Measurements from ENCODE around the gene NUDT21. TPM values are rescaled to one million over a fixed set of nuclear protein-coding genes. Genes with fewer than 3 reads are reported as not detected.

Gene NUDT21
- total RNA-seq, 1 experiment from 2014 or later: 109 TPM

DNA sequence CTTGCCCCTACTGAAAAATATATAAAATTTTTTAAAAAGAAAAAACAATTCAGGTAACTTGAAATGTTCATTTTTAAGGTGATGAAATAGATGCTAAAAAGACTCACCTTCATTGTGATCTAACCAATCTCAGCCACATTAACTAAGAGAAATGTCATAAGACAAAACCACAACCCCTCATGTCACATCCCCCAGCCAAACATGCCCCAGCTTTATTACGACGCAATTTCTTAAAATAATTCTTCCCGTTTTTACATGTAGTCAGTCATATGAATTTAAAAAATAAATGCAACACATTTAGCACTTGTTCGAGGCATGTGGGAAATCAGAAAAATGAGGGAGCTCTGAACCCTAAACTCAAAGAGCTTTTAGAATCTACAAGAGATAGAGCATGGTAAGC is 35.3 kb downstream of the NUDT21 start:
- DNase-seq (no peak), ATAC-seq (no peak)
- Histone ChIP-seq H3K4me2 (ENCODE audit: low read length) (no peak overlapping the region), H4K20me1 (ENCODE audit: low read length) (peaks cover 11% of the 10 kb centered on the region; the same call in 1 of the 2 replicates), H3K36me3 (ENCODE audit: low read depth, low read length) (peaks cover 8% of the 10 kb centered on the region), H3F3A (ENCODE audit: low read length, unreplicated experiment) (no peaks in the 10 kb centered on the region), H3K27ac (ENCODE audit: low read length) (no peak overlapping the region), H3K4me1 (ENCODE audit: insufficient read depth, low read length) (peaks cover 30% of the 10 kb centered on the region), H3K9me3 (ENCODE audit: low read length) (no peaks in the 10 kb centered on the region), H3K79me2 (ENCODE audit: low read length) (peaks cover 71% of the 10 kb centered on the region), H2AFZ (ENCODE audit: low read length) (no peak overlapping the region), H3K9me2 (replicated peaks; ENCODE audit: low read length) (no peaks in the 10 kb centered on the region), H3K27me3 (ENCODE audit: low read length) (no peaks in the 10 kb centered on the region), H3K9ac (ENCODE audit: low read length) (no peak overlapping the region), H3K4me3 (ENCODE audit: low read length) (no peak overlapping the region)
- TF ChIP-seq EZH2phosphoT487 (IDR thresholded peaks at IDR 0.05; ENCODE audit: borderline replicate concordance, low read length): no peak
- no peak for TF ChIP-seq EZH2 (IDR thresholded peaks at IDR 0.05; ENCODE audit: low read length, unreplicated experiment)
- TF ChIP-seq, protein P1, sequence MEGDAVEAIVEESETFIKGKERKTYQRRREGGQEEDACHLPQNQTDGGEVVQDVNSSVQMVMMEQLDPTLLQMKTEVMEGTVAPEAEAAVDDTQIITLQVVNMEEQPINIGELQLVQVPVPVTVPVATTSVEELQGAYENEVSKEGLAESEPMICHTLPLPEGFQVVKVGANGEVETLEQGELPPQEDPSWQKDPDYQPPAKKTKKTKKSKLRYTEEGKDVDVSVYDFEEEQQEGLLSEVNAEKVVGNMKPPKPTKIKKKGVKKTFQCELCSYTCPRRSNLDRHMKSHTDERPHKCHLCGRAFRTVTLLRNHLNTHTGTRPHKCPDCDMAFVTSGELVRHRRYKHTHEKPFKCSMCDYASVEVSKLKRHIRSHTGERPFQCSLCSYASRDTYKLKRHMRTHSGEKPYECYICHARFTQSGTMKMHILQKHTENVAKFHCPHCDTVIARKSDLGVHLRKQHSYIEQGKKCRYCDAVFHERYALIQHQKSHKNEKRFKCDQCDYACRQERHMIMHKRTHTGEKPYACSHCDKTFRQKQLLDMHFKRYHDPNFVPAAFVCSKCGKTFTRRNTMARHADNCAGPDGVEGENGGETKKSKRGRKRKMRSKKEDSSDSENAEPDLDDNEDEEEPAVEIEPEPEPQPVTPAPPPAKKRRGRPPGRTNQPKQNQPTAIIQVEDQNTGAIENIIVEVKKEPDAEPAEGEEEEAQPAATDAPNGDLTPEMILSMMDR (conservative IDR thresholded peaks at IDR 0.05; ENCODE audit: low read depth, low read length): no peak
- CTCF ChIA-PET: no interaction called here
- POLR2A ChIA-PET (ENCODE audit: unreplicated experiment): no interaction called here
- intact Hi-C loops (cut with micrococcal nuclease): no loop called here
- BruUV-seq (replicated peaks): no TSS peak

GRCh38 chr16:56414366-56414765 is 36.8 kb downstream of the NUDT21 start:
- Histone ChIP-seq H3K27me3 (ENCODE audit: low read length) (no peaks in the 10 kb centered on the region), H3F3A (ENCODE audit: low read length, unreplicated experiment) (no peaks in the 10 kb centered on the region), H3K27ac (ENCODE audit: low read length) (no peak overlapping the region), H3K79me2 (ENCODE audit: low read length) (peaks cover 57% of the 10 kb centered on the region), H3K9ac (ENCODE audit: low read length) (no peak overlapping the region), H3K4me1 (ENCODE audit: insufficient read depth, low read length) (peaks cover 19% of the 10 kb centered on the region), H2AFZ (ENCODE audit: low read length) (no peak overlapping the region), H3K9me3 (ENCODE audit: low read length) (no peaks in the 10 kb centered on the region), H3K9me2 (replicated peaks; ENCODE audit: low read length) (no peaks in the 10 kb centered on the region), H3K36me3 (ENCODE audit: low read depth, low read length) (peaks cover 8% of the 10 kb centered on the region), H4K20me1 (ENCODE audit: low read length) (no peaks in the 10 kb centered on the region), H3K4me2 (ENCODE audit: low read length) (no peak overlapping the region), H3K4me3 (ENCODE audit: low read length) (no peak overlapping the region)
- BruUV-seq (replicated peaks): no TSS peak
- DNase-seq (no peak), ATAC-seq (no peak)
- no peak for TF ChIP-seq EZH2 (IDR thresholded peaks at IDR 0.05; ENCODE audit: low read length, unreplicated experiment)
- TF ChIP-seq EZH2phosphoT487 (IDR thresholded peaks at IDR 0.05; ENCODE audit: borderline replicate concordance, low read length): no peak
- TF ChIP-seq, protein P1 (conservative IDR thresholded peaks at IDR 0.05; ENCODE audit: low read depth, low read length): no peak
- intact Hi-C loops (cut with micrococcal nuclease): no loop called here
- ChIA-PET POLR2A (ENCODE audit: unreplicated experiment) (no interaction called here), CTCF (no interaction called here)

GRCh38 chr16:56413381-56413780 is 37.8 kb downstream of the NUDT21 start:
- ATAC-seq: no peak
- Histone ChIP-seq H3K27me3 (ENCODE audit: low read length) (no peaks in the 10 kb centered on the region), H2AFZ (ENCODE audit: low read length) (no peak overlapping the region), H3K4me2 (ENCODE audit: low read length) (no peak overlapping the region), H3K4me3 (ENCODE audit: low read length) (no peak overlapping the region), H3K27ac (ENCODE audit: low read length) (no peak overlapping the region), H3K4me1 (ENCODE audit: insufficient read depth, low read length) (peaks cover 21% of the 10 kb centered on the region), H3K9ac (ENCODE audit: low read length) (no peak overlapping the region), H3K9me2 (replicated peaks; ENCODE audit: low read length) (no peaks in the 10 kb centered on the region), H3K36me3 (ENCODE audit: low read depth, low read length) (peaks cover 11% of the 10 kb centered on the region), H3F3A (ENCODE audit: low read length, unreplicated experiment) (no peaks in the 10 kb centered on the region), H3K79me2 (ENCODE audit: low read length) (peaks cover 49% of the 10 kb centered on the region), H4K20me1 (ENCODE audit: low read length) (no peaks in the 10 kb centered on the region), H3K9me3 (ENCODE audit: low read length) (no peaks in the 10 kb centered on the region)
- ChIA-PET CTCF (no interaction called here), POLR2A (ENCODE audit: unreplicated experiment) (no interaction called here)
- no TSS peak for BruUV-seq (replicated peaks)
- no peak for TF ChIP-seq EZH2phosphoT487 (IDR thresholded peaks at IDR 0.05; ENCODE audit: borderline replicate concordance, low read length)
- intact Hi-C loops (cut with micrococcal nuclease): no loop called here
- no peak for DNase-seq

Data from PC-3 (cell line).